ENCODE results near the gene TTC39B.
"Not testable (repeated sequence)": the region's sequence is repeated elsewhere in the genome, so short reads cannot be mapped to it uniquely, and the experiment has no call there.

Gene TTC39B

GRCh38 chr9:15306757-15307522 is at the start of gene TTC39B:
Gene TTC39B (minus strand): TSS chr9:15307216. CDS start chr9:15307125, 91 bp downstream.
- DNase-seq, result peak; percentile 65

GRCh38 chr9:15355669-15356068 is 48.7 kb upstream of the TTC39B start:
- no peak for DNase-seq

- no peak for DNase-seq
Measured at GRCh38 chr9:15354713-15355112, 47.7 kb upstream of the TTC39B start.

- no peak for DNase-seq
Measured at GRCh38 chr9:15353892-15354291, 46.9 kb upstream of the TTC39B start.

- DNase-seq, result no peak
Measured at GRCh38 chr9:15352306-15352705, 45.3 kb upstream of the TTC39B start.

- no peak for DNase-seq
Measured at GRCh38 chr9:15349892-15350761, 43.1 kb upstream of the TTC39B start.

GRCh38 chr9:15346837-15347236 is 39.8 kb upstream of the TTC39B start:
- DNase-seq, result no peak

- no peak for DNase-seq
Measured at GRCh38 chr9:15344191-15344590, 37.2 kb upstream of the TTC39B start.

- no peak for DNase-seq
Measured at GRCh38 chr9:15333376-15333881, 26.4 kb upstream of the TTC39B start.

- no peak for DNase-seq
Measured at GRCh38 chr9:15332939-15333338, 25.9 kb upstream of the TTC39B start.

GRCh38 chr9:15329539-15330109 is 22.6 kb upstream of the TTC39B start:
- DNase-seq, result no peak

- no peak for DNase-seq
Measured at GRCh38 chr9:15328946-15329345, 21.9 kb upstream of the TTC39B start.

GRCh38 chr9:15322695-15323094 is 15.7 kb upstream of the TTC39B start:
- DNase-seq, result not testable (repeated sequence)

- not testable (repeated sequence) for DNase-seq
Measured at GRCh38 chr9:15319661-15320060, 12.6 kb upstream of the TTC39B start.

GRCh38 chr9:15317836-15318235 is 10.8 kb upstream of the TTC39B start:
- no peak for DNase-seq

GRCh38 chr9:15311607-15312006 is 4.6 kb upstream of the TTC39B start:
- no peak for DNase-seq

- no peak for DNase-seq
Measured at GRCh38 chr9:15310107-15310850, 3.3 kb upstream of the TTC39B start.

- DNase-seq, result no peak
Measured at GRCh38 chr9:15308511-15308910, 1.5 kb upstream of the TTC39B start.

- DNase-seq, result no peak
Measured at GRCh38 chr9:15307523-15307841, 466 bp upstream of the TTC39B start.

GRCh38 chr9:15306068-15306756 is 804 bp downstream of the TTC39B start:
- no peak for DNase-seq

- no peak for DNase-seq
Measured at GRCh38 chr9:15305470-15305869, 1.5 kb downstream of the TTC39B start.

GRCh38 chr9:15304632-15305031 is 2.4 kb downstream of the TTC39B start:
- DNase-seq, result no peak
